GM19239 (cell line): Measurements from ENCODE around the gene C19orf73.

Experiments
- DNase-seq: peaks from one replicate; pipeline ENCODE4 v3.0.0; 2011; ENCODE audit warnings: low spot score; ENCODE audit not compliant: insufficient read length
- FAIRE-seq: peaks from 2 replicates; lab custom pipeline; 2011; peaks lifted over from hg19 to GRCh38; lab: Jason Lieb, UNC

The C19orf73 gene, protein sequence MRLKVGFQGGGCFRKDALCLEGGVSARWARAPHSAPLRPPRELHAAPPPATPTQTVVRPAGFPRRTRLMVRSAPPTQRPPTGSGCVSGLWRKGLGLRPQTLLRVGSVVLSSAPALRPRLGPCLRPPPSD

DNA sequence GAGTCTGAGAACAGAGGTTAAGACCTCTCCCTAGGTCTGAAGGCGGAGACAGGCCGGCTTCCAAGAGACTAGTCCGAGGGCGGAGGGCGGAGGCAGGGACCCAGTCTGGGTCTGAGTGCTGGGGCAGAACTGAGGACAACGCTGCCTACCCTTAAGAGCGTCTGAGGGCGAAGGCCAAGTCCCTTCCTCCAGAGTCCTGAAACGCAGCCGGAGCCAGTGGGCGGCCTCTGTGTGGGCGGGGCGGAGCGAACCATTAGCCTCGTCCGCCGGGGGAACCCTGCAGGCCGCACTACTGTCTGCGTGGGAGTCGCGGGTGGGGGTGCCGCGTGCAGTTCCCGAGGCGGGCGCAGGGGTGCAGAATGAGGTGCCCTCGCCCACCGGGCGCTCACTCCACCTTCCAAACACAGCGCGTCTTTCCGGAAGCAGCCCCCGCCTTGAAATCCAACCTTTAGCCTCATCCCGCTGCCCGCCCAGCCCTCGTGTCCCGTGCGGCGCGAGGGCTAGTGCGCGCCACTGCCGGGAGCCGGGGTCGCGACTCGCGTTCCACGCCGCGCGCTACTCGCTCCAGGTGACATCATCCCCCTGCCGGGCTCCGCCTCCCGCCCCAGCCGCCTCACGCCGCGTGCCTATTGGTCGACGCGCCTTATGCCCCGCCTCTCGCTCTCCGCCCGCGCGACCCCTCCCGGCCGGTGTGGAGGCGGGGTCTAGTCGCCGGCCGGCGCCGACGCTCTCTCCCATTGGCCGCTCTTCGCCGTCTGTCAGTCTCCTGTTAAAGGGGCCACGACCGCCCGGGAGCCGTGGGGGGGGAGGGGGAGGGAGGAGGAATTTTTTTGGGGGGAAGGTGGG is at the start of gene C19orf73:
C19orf73 (minus strand) TSS at position 579 of the 846 bp plus-strand sequence; CDS start at position 458, 121 bp downstream.
- peak; percentile 94 for DNase-seq
- FAIRE-seq: peak; percentile 94

DNA sequence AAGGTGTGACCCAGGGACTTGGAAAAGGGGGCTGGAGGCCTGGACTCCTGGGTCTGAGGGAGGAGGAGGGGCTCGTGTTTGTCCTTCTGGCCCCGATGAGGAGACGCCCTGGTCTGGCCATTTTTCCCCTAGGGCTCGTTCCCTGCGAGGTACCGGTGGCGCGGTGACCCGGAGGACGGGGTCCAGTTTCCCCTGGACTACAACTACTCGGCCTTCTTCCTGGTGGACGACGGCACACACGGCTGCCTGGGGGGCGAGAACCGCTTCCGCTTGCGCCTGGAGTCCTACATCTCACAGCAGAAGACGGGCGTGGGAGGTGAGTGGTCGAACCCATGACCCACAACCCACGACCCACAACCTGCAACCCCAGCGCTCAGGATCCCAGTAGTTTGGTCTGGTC is 49.5 kb upstream of the C19orf73 start:
- DNase-seq (no peak), FAIRE-seq (no peak)

DNA sequence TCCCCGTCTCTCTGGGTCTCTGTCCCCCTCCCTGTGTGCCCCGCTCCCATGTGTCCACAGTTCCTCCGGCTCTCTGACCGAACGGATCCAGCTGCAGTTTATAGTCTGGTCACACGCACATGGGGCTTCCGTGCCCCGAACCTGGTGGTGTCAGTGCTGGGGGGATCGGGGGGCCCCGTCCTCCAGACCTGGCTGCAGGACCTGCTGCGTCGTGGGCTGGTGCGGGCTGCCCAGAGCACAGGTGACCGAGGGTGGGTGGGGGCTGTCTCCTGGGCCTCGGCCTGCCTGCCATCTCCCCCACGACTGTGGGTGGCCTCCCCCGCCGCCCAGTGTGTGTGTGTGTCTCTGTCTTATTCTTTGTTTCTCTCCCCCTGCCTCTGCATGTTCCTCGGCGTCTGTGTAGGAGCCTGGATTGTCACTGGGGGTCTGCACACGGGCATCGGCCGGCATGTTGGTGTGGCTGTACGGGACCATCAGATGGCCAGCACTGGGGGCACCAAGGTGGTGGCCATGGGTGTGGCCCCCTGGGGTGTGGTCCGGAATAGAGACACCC is 49.0 kb upstream of the C19orf73 start:
- FAIRE-seq (no peak), DNase-seq (no peak)

GRCh38 chr19:49165865-49166301 is 46.9 kb upstream of the C19orf73 start:
- no peak for FAIRE-seq
- no peak for DNase-seq

DNA sequence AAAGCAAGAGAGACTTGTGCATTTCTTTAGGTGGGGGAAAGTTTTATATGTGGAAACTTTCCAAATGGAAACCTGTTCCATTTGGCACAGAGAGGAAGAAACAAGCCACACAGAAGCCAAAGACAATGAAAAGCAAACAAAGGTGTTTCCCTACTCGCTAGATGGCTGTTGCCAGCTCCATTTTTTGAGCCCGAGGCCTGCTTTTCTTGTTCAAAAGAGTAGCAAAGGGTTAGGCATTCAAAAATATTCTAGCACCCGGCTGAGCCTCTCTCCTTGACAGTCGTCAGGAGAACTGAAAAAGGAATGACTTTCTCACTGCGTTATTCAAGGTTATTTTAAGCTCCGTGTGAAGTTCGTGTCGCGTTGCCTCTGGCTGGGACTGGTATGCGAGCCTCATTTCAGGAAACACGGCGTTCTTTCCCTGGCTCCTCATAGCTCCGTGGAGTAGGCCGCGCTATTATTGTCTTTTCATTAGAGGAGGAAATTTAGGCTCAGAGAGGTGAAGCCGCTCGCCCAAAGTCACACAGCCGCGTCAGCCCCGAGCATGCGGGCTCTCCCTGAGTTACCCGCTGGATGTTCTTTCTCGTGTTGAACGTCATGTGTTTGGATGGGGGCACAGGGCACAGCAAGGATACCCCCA is 46.3 kb upstream of the C19orf73 start:
- FAIRE-seq: no peak
- no peak for DNase-seq

- FAIRE-seq: no peak
- DNase-seq: no peak
These were observed 43.0 kb upstream of the C19orf73 start for GRCh38 chr19:49161987-49162386.

DNA sequence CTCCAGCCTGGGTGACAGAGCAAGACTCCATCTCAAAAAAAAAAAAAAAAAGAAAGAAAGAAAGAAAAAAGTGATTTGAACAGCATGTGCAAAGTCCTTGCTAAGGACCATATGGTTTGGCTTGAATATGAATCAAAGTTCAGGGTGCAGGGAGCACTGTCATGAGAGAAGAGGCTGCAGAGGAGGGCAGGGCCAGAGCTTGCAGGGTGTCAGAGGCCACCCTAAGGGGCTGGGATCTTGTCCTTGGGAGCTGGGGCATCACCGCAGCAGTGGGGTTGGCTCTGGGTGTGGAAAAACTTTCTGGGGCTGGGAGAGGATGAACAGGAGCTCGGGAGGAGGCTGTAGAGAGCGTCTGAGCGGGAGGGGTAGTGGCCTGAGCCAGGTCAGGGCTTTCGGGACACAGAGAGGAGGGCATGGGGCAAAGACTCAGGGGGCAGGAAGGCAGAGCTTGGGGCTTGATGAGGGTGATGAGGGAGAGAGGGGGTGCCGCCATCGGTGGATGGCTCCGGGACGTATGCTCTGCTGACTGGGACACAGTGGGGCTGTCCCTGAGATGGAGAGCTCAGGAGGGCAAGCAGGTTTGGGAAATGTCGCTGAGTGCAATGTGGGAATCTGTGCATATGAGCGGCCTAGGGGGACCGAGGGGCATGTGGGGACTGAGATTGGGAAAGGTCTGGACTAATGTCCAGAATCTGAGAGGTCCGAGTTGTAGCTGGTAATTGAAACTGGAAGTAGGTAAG is 41.7 kb upstream of the C19orf73 start:
- no peak for FAIRE-seq
- no peak for DNase-seq

- FAIRE-seq (no peak), DNase-seq (no peak)
These were observed 38.7 kb upstream of the C19orf73 start, which contains the start of gene TRPM4 for GRCh38 chr19:49157445-49158224. TRPM4 (plus strand) TSS chr19:49157792; CDS start chr19:49157867, 75 bp downstream.

GRCh38 chr19:49155820-49156346 is 36.9 kb upstream of the C19orf73 start:
- DNase-seq (no peak), FAIRE-seq (no peak)

DNA sequence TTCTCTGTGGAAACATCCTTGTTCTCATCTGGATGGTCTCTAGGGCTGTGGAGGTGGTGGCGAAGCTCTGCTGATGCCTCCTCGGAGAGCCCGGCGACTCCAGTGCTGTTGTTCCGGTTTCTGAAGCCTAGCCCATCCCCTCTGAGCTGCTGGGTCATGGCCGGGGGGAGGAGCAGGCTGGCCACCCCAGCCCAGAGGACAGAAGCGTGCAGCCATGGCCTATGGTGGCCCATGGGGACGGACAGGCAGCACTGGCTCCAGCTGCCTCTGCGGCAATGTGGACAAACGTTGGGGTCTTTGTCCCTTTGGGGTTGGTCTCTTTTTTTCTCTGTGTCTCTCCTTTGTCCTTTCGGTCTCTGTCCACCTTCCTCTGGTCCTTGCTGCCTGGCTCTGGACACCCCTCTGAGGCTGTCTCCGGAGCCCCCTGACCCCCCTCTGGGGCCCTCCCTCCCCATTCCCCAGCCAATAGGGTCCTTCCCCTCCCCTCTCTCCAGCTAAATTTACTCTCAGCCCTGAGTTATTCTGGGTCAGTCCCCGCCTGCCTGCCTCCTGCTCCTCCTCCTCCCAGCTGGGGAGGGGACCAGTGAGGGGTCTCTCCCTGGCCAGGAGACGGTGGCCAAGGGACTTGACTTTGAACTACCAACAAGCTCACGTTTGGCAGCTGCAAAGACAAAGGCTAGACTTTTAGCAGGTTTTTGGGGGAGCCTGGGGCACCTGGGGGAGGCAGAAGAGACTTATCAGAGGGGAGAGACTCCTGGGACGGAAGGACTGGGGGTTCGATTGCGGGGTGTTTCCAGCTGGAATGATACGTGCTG is 36.3 kb upstream of the C19orf73 start, which contains the start of gene HRC:
HRC (minus strand) TSS at position 392 of the 815 bp plus-strand sequence; CDS start at position 233, 159 bp downstream.
- FAIRE-seq (no peak), DNase-seq (no peak)

- no peak for FAIRE-seq
- DNase-seq: no peak
These were observed 35.3 kb upstream of the C19orf73 start for GRCh38 chr19:49154279-49154678.

DNA sequence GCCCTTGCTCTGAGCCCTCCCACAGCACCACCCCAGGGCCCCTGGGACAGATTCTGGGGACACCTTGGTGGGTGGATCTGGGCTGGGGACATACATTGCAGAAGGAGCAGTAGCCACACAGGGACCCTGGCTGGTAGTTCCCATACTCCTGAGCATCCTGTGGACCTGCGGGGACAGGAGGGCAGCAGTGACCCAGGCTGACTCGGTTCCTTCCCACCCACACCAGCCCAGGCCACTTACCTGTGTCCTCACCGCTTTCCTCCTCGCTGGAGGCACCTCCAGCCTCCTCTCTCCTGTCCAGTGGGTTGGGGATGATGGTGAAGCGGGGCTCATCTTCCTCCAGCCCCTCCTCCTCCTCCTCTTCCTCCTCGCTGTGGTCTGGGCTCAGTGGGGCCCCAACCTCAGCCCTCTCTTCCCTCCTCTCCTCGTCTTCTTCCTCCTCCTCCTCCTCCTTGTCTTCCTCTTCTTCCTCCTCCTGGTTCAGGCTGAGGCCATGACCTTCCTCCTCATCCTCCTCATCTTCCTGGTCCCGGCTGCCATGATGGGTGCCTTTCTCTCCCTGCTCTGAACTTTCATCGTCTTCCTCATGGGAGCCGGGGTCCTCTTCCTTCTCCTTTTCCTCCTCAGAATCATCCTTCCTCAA is 34.3 kb upstream of the C19orf73 start:
- DNase-seq: no peak
- FAIRE-seq: no peak

- DNase-seq: no peak
- FAIRE-seq: no peak
These were observed 33.2 kb upstream of the C19orf73 start for GRCh38 chr19:49152119-49152550.

DNA sequence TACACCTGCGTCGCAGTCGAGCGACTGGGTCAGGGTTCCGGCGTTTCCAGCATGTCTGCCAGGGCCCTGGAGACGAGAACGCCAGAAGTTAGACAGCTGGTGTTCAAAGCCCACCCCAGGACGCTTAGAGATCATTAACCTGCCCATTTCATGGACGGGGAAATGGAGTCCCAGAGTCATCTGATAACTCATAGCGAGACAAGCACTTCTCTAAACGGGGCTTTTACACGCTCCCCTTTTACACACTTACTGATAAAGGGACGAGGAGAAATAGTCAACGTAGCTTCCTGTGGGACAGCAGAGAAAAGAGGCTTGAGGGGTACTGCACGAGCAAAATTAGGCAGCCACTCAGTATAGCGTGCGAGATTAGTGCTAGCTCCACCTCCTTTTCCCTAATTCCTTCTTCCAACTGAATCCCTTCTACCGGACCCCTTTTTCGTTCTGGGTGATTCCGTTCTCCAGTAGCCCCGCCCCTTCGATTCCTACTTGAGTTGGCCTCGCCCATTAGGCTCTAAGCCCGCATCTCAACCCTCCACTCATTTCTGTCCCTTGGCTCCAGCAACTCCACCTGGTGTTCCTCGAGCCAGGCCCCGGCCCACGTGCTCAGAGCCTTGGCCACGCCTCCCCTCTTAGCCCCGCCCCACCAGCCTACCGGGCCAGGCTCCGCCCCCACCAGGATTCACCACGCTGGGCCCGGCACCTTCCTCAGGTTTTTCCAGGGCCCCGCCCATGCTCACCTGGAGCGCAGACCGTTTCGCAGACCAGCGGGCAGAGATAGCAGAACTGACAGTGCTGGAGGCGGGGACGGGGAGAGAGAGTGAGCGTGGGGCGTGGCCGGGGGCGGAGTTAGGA is 32.5 kb upstream of the C19orf73 start:
- no peak for DNase-seq
- no peak for FAIRE-seq

DNA sequence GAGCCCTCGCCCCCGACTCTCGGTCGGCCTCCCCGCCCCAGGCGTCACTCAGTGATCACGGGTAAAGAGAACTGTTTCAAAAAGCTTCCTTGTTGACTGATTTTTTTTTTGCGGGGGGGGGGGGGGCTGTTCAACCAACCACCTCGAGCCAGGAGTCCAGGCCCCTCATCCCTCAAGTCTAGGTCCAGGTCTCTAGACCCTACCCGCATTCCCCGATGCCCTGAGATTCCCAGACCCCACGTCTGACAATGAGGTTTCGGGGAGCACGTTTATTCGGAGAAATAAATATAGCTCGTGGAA is 32.0 kb upstream of the C19orf73 start:
- DNase-seq: no peak
- no peak for FAIRE-seq

DNA sequence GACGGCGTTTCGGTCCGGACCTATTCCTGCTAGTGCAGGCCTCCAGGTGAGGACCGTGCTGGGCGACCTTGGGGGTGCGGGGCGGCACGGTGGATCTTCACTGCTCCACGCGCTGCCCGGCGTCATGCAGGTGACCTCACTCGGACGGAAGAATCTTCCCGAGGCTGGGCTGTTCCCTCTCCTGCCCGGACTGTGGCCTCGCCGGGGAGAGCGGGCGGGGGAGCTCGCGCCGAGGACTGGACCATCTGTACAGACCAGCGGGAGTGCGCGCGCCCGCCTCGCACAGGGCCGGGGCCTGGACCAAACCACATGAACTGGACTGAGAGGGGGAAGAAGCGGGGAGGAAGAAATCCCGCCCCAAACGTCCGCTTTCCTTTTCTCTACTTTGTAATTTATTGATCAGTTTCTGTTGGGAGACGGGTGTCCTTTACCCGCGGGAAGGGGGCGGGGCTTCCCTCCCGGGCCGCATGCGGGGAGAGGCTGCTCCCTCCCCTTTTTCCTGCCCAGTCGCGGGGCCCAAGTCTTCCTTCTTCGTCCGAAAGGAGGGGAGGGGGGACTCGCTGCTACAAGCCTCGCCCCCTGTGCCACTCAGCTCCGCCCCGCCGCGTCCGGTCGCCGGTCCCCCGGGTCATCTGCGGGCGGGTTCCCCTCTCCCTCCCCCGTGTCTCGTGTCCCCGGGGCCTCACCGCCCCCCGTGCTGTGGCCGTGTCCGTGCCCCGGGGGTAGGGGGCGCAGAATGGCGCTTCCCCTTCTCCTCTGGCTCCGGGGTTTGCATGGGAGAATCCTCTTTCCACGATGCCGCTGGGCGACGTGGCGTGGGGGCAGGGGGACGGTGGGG is 31.4 kb upstream of the C19orf73 start:
- DNase-seq (peak; percentile 62), FAIRE-seq (no peak)
